Fibroblast of skin of back (primary cell): ENCODE results near the gene POLE.

Source experiments
- DNase-seq: peaks from one replicate; pipeline ENCODE4 v3.0.0-alpha.2; 2013

POLE gene

DNA sequence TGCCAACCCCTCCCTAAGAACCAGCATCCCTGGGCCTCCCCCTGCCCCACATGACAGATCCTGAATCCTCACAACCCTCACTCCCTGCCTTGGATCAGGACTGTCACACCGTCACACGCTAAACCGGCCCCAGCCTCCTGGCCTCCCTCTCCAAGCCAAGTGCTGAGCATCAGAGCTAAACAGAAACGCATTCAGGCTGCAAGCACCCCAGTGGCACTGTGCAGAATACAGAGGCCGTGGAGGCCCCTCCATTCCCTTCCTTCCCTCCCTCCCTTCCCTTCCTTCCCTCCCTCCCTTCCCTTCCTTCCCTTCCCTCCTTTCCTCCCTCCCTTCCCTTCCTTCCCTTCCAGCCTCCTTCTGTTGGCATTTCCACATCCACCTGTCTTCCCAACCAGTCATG is 12.6 kb downstream of the POLE start:
- DNase-seq: no peak

- DNase-seq: no peak
Observed at GRCh38 chr12:132673288-132674179, 13.6 kb downstream of the POLE start.

GRCh38 chr12:132672678-132673077 is 14.5 kb downstream of the POLE start:
- DNase-seq: no peak

- DNase-seq: no peak
Observed at GRCh38 chr12:132672116-132672515, 15.0 kb downstream of the POLE start.

- DNase-seq: no peak
Observed at GRCh38 chr12:132669166-132669879, 17.8 kb downstream of the POLE start.

DNA sequence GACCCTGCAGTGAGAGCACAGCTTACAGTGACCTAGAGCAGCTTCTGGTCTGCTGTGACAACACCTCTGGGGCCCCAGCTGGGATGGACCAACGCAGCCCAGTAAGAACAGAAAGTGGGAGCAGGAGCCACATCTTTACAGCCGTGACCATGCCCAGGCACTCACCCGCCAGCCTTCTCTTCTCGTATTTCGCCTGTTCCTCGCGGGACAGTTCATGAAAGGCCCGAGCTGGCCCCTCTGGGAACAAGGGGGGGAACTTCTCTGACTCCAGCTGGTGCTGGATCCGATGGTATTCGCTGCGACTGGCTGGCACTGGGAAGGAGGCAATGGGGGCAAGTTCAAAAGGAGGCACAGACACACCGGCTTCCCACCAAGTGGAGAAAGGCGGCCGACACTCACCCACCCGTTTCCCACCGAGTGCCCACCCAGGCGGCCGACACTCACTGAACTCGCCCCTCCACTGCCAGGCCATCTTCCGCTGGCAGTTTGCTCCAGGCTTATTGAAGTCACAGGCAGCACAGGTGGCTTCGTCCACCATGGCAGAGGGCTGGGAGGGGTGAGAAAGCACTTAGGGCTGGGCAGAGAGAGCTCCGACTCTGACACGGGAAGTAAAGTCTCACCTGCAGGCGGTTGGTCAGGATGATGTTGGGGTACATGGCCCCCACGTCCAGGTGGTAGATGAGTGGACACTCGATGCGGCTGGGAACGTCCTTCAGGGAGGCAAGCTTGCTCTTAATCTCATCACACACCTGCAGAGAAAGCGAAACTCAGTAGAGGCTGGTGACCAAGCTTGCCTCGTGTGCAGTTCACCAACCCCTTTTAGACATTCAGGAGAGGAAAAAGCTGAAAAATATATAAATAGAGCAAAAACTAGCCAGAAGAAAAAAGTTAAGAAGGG is 18.7 kb downstream of the POLE start:
- DNase-seq: no peak

DNA sequence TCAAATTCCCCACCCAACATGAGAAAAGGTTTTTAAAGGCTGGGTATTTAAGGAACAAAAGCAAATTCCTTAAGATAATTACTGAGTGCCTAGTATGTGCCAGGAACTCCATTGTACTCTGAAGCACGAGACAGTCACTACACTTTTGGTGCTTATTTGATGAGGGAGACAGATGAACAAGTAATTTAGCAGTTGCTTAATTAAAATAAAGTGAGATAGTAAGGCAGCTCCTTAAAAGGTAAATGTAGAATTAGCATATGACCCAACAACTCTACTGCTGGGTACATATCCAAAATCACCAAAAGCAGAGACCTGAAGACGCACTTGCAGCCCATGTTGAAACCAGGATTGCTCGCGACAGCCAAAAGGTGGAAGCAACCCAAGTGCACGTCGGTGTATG is 21.3 kb downstream of the POLE start:
- DNase-seq: no peak

DNA sequence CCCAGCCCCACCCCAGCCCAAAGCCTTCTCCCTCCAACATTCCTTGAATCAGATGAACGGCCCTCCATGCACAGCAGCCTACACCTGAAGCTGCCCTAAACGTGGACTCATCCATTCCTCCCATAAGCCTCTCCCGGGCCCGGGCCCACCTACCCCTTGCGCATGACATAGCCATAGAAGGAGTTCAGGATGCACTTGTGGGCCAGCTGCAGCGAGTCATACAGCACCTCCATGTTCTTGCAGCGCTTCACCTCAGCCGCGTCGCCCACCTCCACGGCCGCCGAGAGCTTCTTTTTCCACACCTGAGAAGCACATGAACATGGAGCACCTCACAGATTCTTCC is 22.0 kb downstream of the POLE start:
- DNase-seq: no peak

DNA sequence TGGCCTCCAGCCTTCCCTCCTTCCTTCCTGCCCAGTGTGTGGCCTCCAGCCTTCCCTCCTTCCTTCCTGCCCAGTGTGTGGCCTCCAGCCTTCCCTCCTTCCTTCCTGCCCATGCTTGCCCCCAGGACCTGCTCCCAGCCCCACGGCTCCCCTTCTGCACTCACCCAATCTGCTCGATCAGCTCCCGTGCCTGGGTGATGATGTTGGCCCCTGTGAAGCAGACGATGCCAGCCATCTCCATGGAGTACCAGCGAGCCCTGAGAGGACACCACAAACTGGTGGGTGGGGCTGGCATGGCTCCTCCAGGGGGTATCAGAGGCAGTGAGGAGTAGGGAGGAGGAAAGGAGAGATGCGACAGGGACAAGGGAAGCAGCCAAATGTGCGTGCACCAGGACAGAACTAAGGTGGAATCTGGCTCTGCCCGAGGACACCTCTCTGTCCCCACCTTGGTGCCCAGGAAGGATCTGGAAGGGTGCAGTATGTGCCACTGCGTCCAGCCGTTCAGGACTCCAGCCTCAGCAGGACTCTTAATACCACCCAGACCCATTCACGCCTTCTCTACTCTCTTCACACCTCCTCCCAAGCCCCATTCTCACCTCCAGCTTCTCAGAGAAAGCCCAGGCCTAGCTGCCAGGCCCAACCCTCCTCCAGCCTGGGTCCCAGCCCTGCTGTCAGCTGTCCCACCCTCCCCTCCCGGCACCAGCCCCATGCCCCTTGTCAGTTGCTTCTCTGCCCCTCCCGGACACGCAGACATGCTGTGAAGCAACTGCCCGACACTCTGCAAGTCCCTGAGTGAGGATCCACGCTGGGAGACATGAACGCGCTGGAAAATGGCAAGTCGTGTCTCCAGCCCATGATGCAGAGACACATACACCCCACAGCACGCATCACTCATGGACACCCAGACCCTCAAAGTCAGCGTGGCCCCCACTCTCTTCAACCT is 22.7 kb downstream of the POLE start:
- DNase-seq: no peak

- DNase-seq: no peak
Observed at GRCh38 chr12:132662901-132663755, 24.0 kb downstream of the POLE start.

GRCh38 chr12:132661972-132662371 is 25.2 kb downstream of the POLE start:
- DNase-seq: no peak

DNA sequence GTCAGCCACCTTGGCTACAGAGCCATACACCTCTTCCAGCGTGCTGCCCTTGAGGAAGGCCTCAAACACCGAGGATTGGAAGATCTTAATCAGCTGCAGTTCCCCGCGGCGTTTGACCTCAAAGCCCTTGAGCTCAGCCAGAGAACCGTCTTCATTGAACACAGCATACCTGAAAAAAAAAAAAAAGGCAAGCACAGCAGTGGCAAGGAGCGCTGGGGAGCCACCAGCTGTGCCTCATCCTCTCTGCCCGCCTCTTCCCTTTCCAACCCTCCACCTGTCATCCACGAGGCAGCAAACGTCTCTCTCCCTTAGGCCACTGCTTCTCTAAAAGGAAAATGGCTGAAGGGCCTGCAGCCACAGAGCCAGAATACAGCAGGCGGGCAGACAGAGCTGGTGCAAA is 26.1 kb downstream of the POLE start:
- DNase-seq: no peak

DNA sequence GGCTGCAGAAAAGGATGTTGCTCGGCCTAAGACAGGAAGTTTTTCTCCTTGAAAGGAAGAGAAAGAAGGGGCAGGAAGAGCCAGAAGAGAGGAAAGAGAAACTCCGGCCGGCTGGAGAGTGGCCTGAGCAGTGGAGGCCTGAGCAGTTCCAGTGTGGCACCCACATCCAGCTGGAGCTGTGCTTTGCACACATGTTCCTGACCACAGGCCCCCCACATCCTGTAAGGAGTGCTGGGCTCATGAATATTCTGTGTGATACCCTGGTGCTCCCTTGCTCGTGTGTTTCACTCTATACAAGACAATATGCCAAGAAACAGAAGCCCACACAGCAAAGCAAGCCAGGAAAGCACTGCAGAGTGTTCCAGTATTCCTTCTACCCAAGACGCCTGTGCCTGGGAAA is 27.1 kb downstream of the POLE start:
- DNase-seq: no peak

GRCh38 chr12:132659146-132659545 is 28.0 kb downstream of the POLE start:
- no peak for DNase-seq

GRCh38 chr12:132658149-132658894 is 28.8 kb downstream of the POLE start:
- no peak for DNase-seq

GRCh38 chr12:132657004-132657727 is 30.0 kb downstream of the POLE start:
- DNase-seq: no peak

DNA sequence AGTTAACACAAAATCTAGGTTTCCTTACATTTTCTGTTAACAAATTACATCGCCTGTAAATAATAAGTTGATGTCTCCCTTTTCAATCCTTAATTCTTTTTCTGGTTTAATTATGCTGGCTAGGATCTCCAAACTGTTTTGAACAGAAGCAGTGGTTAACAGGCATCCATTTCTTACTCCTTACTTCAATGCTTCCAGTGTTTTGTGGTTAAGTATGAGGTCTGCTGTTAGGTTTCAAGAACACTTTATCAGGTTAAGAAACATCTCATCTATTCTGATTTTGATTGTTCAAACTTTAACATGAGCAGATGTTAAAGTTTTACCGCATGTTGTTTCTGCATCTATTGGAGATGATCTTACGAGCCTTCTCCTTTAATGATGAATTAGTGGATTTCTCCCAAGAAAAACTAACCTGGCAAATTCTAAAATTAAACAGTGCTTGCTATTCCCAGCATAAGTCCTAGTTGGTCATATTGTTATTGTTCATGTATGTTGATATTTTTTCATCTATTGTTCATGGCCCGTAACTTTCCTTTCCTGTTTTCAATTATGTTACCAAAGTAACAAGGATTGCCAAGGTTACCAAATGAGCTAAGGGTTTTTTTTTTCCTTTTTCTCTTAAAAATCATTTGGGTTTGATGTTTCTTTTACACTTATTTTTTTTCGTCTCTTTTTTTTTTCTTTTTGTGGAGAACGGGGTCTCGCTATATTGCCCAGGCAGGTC is 33.4 kb downstream of the POLE start:
- DNase-seq: no peak

GRCh38 chr12:132651444-132652100 is 35.6 kb downstream of the POLE start:
- no peak for DNase-seq
